ENCODE data around the gene TPCN1. TPM values are rescaled to one million over a fixed set of nuclear protein-coding genes. Genes with fewer than 3 reads are reported as not detected.
A peak's percentile ranks its signal among the peaks of the same experiment; 100 is the strongest.

Gene TPCN1
- total RNA-seq, 1 experiment from 2014 or later = 30.4 TPM

DNA sequence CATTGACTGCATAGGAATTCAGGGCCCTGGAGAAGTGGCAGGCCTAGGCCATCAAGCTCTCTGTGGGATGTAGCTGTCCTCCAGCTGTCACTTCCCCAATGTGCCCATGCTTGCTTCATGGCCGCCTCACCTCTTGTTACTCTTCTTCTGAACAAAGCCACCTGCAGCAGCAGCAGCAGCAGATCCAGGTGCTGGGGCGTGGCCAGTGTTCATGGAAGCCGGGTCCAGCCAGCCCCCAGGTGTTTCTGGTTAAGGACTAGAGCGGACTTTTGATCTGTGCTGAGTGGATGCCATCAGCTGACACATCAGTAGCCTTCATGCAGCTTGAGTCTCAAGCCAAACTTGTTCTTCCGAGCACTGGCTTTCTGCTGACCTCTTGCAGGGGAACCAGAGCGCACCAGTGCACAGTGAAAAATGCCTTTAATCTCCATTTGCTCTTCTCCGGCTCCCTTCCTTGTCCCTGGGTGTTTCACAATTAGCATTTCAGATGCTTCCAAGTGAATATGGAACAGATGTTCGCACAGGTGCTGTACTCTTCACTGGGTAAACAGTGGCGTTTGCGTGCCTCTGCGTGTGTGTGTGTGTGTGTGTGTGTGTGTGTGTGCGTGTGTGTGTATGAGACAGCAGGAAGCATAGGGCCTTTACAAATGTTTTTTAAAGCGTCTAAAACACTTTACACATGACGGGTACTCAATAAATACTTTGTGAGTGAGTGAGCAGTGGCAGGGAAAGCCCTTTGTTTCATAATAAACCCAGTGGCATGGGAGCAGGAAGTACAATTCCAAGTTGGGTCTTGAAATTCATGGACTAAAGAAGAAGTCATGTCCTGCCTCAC lies 20.1 kb downstream of the TPCN1 start:
- DNase-seq (ENCODE audit: low read depth) = peak; percentile 99

DNA sequence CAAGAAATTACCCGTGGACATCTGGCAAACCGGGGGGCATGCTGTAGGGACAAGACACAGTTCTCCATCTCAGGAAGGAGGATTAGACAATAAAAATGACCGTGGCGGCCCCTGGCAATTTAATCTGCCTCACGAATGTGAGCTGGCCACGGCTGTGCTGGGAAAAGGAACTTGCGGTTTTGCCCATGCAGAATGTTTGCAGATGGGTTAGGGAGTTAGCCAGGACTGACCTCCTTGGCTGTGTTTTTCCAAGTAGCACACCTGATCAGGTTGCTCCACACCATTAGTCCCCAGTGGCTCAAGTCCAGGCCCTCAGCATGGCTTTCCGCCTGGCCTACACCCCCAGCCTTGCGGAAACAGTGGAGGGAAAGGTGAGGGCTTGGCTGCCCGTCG lies 20.8 kb downstream of the TPCN1 start:
- DNase-seq (ENCODE audit: low read depth) = no peak

DNA sequence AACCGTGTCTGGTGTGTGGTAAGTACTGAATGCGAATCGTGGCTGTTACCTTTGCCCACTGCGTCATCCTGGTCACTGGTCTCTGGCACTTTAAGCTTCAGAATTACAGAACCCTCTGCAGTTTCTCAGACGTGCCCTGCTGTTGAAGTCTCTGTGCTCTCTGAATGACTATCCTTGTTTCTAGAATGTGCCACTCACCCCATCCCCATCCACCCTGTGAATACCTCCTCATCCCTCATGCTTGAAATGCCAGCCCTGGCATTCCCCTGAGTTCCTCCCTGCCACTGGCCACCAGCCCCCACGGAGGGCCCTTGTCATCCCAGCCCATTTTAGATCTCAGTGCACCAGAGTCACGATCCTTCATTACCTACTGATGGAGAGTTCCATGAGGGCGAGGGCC lies 21.3 kb downstream of the TPCN1 start:
- no peak for DNase-seq (ENCODE audit: low read depth)

GRCh38 chr12:113244047-113244460 lies 22.8 kb downstream of the TPCN1 start:
- peak; percentile 68 for DNase-seq (ENCODE audit: low read depth)

DNA sequence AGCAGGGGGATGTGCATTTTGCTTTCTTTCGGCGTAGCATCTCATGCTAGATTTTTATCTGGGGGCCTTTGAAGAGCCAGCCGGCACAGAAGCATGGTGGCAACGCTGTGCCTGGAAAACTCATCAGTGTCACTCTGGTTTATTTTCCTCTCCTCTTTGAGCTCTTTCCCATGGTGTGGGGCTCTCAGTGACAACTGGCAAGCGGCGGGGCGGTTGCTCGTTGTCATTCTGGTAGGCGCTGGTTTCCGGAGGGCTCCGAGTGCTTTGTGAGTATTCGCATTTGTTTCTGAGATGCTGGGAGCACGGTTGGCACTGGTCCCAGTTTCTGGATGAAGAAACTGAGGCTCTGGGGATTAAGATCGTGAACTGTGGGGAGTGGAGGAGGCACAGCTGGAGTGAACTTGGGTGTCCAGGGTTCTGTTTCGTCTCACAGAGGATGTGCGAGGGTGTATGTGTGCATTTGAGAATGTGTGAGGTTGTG lies 23.3 kb downstream of the TPCN1 start:
- no peak for DNase-seq (ENCODE audit: low read depth)

DNA sequence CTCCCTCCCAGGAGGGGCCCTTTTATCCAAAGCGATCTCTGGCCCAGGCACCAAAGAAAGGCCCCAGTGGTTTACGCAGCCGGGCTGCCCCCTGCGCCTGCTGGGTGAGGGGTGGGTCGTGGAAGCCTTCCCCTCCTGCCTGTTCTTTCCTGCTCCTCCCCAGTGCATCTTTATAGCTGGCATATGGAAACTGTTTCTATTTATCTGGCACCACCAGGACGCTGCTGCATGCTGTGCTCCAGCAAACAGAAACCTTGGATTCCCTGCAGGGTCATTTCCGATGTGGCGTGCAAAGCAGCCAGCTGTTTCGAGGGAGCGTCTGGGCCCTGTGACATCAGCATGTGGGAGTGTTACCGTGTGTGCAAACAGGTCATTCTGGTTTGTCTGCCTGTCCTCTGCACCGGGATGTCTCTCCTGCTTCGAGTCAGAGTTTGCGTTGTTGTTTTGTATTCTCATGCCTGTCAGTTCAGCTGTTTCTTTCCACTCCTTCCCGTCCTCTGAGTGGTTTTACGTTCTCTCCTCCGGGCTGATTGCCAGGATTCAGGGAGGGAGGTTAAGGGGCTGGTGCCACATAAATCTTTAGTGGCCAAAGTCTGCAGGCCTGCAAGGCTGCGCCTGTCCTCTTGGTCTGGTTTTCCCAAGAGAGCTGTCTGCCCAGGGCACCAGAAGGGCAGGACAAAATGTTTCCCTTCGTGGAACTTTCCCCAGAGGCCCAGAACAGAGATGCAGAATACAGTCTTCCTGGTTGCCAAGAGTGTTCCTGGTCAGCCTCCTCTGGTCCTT lies 24.6 kb downstream of the TPCN1 start:
- DNase-seq (ENCODE audit: low read depth) = peak; percentile 97

GRCh38 chr12:113246478-113247122 lies 25.3 kb downstream of the TPCN1 start:
- no peak for DNase-seq (ENCODE audit: low read depth)

GRCh38 chr12:113247123-113248050 lies 26.1 kb downstream of the TPCN1 start:
- peak; percentile 90 for DNase-seq (ENCODE audit: low read depth)

DNA sequence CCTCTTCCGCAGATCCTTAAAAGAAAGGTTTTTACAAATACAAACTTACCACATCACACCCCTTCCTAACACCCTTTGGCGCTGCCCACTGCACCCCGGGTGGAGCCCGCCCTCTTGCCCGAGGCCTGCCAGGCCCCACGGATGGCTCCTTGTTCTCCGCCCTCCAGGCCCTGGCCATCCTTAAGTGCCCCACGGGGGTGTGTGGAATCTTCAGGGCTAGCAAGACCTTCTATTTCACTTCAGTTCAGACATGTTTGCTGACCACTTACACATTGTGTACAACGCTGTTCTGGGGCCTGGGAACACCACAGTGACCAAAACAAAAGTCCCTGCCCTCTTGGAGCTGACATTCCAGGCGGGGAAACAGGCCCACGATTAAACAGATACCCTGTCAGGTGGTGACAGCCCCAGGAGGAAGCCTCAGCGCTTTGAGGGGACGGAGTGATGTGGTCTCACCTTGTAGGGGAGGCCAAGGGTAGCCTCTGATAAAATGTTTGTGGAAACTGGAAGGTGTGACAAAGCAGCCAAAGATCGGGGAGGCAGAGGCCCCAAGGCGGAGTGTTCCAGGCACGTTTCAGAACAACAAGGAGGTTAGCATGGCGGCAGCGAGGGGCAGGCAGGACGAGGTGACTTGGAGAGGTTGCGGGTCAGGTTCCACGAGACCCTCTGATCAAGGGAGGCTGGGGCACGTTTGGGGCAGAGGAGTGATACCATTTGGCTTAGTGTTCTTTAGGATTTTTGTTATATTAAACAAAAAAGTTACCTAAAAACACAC lies 27.0 kb downstream of the TPCN1 start:
- DNase-seq (ENCODE audit: low read depth) = no peak

- DNase-seq (ENCODE audit: low read depth) = no peak
These were observed 27.7 kb downstream of the TPCN1 start for GRCh38 chr12:113248842-113249435.

DNA sequence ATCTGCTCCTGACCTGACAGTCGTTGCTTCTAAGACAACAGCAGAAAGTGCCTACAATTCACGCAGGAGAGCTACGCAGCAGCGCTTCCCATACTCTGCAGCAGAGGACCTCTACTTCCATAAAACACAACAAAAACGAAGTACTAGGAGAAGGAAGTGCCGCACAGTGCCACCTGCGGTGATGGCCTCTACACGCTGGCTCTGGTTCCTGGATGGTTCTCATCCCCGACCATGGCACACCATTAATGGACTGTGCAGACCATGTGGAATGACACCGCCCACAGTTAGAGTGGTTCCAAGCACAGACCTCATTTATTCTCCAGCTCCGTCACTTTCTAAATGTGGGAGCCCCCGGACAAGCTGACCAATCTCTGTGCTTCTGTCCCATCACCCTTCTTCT lies 28.3 kb downstream of the TPCN1 start:
- DNase-seq (ENCODE audit: low read depth) = no peak

- no peak for DNase-seq (ENCODE audit: low read depth)
These were observed 28.8 kb downstream of the TPCN1 start for GRCh38 chr12:113250045-113250444.

- DNase-seq (ENCODE audit: low read depth) = no peak
These were observed 30.3 kb downstream of the TPCN1 start for GRCh38 chr12:113251404-113252070.

- DNase-seq (ENCODE audit: low read depth) = no peak
These were observed 31.2 kb downstream of the TPCN1 start for GRCh38 chr12:113252494-113252893.

- no peak for DNase-seq (ENCODE audit: low read depth)
These were observed 32.4 kb downstream of the TPCN1 start for GRCh38 chr12:113253532-113254285.

DNA sequence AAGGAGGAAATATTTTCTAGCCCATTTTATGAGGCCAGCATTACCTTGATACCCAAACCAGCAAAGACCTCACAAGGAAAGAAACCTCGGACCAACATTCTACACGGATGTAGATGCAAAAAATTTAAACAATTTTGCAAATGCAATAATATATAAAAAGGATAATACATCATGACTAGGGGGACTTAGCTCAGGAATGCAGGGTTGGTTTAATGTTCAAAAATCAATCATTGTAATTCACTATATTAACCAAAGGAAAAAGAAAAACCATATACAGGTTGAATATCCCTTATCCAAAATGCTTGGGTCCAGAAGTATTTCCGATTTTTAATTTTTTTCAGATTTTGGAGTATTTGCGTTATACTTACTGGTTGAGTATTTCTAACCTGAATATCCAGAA lies 33.0 kb downstream of the TPCN1 start:
- no peak for DNase-seq (ENCODE audit: low read depth)

DNA sequence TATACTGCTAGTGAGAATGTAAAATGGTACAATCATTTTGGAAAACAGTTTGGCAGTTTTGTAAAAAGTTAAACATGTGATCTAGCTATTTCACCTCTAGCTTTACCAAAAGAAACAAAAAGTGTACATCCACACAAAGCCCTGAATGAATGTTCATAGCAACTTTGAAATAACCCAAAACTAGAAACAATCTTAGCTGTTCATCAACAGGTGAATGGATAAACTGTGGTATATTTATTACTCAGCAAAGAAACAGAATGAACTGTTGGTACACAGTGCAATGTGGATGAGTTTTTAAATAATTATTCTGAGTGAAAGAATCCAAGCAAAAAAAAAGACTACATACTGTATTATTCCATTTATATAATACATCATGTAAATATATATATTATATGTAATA lies 36.3 kb downstream of the TPCN1 start:
- no peak for DNase-seq (ENCODE audit: low read depth)

DNA sequence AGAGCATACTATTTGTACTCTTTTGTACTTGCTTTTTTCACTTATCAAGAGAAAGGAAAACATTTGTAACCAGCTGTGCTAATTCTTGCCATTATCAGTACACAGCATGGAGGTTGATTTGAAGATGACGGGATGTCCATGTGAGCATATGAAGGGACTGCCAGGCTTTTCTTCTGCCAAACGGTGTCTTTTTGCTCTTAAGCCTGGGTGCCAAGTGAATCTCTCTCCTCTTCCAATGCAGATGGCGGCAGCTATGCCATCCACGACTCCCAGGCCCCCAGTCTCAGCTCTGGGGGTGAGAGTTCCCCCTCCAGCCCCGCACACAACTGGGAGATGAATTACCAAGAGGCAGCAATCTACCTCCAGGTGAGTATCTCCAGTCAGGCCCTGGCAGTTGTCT lies 38.9 kb downstream of the TPCN1 start:
- DNase-seq (ENCODE audit: low read depth) = no peak

Data from RPMI7951 (cell line).